ENCODE data around the gene GATD1.

GATD1 gene

GRCh38 chr11:777288-778255, at the start of gene GATD1:
GATD1 (minus strand) TSS chr11:777487; CDS start chr11:777462, 25 bp downstream.
- DNase-seq (ENCODE audit: low spot score), result peak; percentile 91

DNA sequence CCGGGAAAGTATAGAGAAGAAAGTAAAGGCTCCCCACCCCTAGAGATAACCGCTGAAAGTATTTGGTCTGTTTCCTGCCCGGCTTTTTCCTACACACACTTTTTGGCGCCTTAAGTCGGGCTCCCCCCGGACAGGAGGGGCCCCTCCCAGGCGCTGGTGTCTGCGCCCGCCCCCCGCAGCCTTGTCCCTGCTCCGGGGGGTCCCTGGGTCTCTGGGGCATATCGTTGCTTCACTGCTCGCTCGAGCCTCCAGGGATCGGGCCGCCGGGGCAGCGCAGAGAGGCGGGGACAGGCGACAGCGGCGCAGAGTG, 49.5 kb upstream of the GATD1 start:
- no peak for DNase-seq (ENCODE audit: low spot score)

DNA sequence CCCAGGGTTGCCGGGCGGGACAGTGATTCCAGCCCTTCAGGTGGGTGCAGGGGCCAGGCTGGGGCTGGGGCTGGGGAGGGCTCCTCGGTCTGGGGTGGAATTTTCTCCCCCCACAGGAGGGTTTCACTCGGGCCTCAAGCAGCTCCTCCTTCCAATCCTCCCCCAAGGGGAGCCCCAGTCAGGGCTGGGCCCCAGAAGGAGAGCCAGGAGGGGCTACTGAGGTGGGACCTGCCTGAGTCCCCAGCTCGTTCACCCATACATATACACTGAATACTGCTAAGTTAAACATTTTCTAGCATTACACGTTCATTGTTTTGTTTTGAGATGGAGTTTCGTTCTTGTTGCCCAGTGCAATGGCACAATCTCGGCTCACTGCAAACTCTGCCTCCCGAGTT, 48.9 kb upstream of the GATD1 start:
- DNase-seq (ENCODE audit: low spot score), result no peak

DNA sequence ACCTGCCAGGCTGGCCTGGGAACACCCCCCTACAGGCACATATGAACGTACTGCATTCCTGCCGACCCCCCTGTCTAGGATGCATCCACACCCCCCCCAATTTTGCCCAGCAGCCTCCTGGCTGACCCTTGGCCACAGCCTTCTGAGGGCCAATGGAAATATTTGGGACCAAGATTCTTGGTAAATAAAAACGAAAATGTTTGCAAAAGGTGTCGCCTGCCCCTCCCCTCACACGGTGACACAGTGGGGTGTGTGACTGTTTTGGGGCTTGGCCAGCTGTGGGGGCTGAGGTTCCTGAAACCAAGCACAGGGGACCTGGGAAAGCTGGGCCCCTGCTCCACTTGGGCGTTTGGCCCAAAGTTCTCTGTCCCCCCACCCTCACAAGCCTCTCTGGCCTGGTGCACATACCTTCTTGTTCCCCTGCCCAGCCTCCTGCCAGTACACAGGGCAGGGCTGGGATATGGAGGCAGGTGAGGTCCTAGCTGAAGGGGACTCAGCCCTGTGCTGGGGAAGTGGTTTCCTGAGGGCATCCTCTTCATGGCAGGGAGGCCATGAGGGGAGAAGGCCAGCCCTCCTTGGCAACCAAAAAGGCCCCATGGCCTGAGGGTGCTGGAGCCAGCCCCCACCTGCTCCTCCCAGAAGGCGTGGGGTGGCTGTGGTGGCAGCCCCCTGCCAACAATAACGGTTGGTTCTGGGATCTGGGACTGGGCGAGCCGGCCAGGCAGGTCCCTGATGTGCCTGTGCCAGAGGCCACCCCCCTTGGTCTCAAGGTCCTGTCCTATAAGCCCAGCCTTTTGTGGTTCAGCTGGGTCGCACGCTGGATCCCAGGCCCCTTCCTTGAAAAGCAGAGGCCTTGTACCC, 48.3 kb upstream of the GATD1 start:
- no peak for DNase-seq (ENCODE audit: low spot score)

- DNase-seq (ENCODE audit: low spot score), result no peak
Measured at GRCh38 chr11:824942-825341, 47.7 kb upstream of the GATD1 start.

DNA sequence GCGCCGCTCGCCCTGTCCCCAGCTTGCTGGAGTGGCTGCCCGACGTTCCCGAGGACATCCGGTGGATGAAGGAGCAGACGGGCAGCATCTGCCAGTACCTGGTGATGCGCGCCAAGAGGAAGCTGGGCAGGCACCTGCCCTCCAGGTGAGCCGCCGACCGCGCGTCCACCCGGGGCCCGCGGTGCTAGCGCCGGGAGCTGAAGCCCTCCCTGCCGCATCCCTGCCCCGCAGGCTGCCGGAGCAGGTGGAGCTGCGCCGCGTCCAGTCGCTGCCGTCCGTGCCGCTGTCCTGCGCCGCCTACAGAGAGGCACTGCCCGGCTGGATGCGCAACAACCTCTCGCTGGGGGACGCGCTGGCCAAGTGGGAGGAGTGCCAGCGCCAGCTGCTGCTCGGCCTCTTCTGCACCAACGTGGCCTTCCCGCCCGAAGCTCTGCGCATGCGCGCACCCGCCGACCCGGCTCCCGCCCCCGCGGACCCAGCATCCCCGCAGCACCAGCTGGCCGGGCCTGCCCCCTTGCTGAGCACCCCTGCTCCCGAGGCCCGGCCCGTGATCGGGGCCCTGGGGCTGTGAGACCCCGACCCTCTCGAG, 47.1 kb upstream of the GATD1 start:
- DNase-seq (ENCODE audit: low spot score), result no peak

GRCh38 chr11:823441-824291, 46.4 kb upstream of the GATD1 start:
- DNase-seq (ENCODE audit: low spot score), result no peak

- DNase-seq (ENCODE audit: low spot score), result no peak
Measured at GRCh38 chr11:821512-822371, 44.5 kb upstream of the GATD1 start.

GRCh38 chr11:820655-821511, 43.6 kb upstream of the GATD1 start:
- DNase-seq (ENCODE audit: low spot score), result no peak

- peak; percentile 95 for DNase-seq (ENCODE audit: low spot score)
Measured at GRCh38 chr11:819943-820649, 42.8 kb upstream of the GATD1 start.

- DNase-seq (ENCODE audit: low spot score), result peak; percentile 90
Measured at GRCh38 chr11:819129-819931, 42.0 kb upstream of the GATD1 start.

DNA sequence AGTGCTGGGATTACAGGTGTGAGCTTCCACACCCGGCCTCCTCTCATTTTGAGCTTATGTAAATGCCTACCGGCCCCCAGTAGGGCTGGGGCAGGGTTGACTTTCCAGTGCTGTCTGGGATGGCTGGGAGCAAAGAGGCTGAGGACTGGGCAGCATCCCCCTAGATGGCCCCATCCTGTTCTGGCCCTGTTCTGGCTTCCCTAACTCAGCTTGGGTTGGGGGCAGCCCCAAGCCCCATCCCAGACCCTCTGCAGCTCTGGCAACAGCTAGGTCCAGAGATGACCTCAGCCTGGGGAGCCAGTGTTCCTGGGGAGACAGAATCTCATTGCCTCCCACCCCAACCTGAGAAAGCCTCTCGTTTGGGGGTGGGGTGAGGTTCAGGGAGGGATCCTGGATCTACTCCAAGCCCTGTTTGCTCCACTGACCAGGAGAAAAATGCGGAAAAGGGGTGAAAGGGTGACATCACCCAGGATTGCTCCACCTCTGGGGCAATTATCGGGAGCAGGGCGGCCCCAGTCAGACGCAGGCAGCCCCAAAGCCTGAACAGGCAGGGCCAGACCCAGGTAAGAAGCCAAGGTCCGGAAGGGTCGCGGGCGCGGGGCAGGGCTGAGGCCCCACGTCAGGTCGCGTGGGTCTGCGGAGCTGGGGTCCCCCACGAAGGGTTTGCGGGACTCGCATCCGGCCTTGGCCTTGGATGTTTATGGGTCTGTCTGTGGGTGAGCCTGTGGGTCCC, 41.3 kb upstream of the GATD1 start, which contains the start of gene PNPLA2:
Gene PNPLA2, plus strand, starts transcription at position 519 of the 733 bp plus-strand sequence. CDS start 805 bp downstream, outside the sequence.
- no peak for DNase-seq (ENCODE audit: low spot score)

GRCh38 chr11:816433-816779, 39.1 kb upstream of the GATD1 start:
- no peak for DNase-seq (ENCODE audit: low spot score)

- no peak for DNase-seq (ENCODE audit: low spot score)
Measured at GRCh38 chr11:815675-816432, 38.6 kb upstream of the GATD1 start.

GRCh38 chr11:813456-814096, 36.3 kb upstream of the GATD1 start:
- DNase-seq (ENCODE audit: low spot score), result no peak

DNA sequence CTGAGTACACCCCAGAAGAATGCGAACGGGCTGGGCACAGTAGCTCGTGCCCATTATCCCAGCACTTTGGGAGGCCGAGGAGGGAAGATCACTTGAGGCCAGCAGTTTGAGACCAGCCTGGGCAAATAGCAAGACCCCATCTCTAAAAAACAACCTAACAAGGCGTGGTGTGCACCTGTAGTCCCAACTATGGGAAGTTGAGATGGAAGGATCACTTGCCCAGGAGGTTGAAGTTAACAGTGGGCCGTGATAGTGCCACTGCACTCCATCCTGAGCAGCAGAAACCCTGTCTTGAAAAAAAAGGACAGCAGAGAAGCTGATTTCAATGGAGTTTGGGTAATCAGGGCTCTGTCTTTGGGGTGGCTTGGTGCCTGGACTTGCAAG, 35.8 kb upstream of the GATD1 start:
- DNase-seq (ENCODE audit: low spot score), result no peak
